SKM-1 treated with dmso at 0.1 percent for 144 hours (cell line): ENCODE results near the gene SDR39U1.

ENCODE experiments used
- DNase-seq: peaks from one replicate; lab custom pipeline; 2025; ENCODE audit not compliant: unreplicated experiment; lab: John Stamatoyannopoulos, UW

Gene SDR39U1

GRCh38 chr14:24392325-24393091, 50.1 kb downstream of the SDR39U1 start:
- no peak for DNase-seq

- DNase-seq = no peak
Observed at GRCh38 chr14:24390701-24391468, 51.7 kb downstream of the SDR39U1 start.
